Body of pancreas (tissue), 4 donors: Measurements from ENCODE around the gene KHDRBS2.

Experiments
- CTCF ChIP-seq, 7 experiments: fragments of 450-650 bp in 4 of 7; fragments of 200-600 bp in 3 of 7; sonication (generic) in 3 of 7; IDR thresholded peaks; one replicate each; pipeline ENCODE4 v1.5.1; 2016 to 2019; ENCODE audit warnings: antibody characterized with exemption in 7 of 7
- POLR2A ChIP-seq, 3 donors: fragments of 450-650 bp; IDR thresholded peaks; one replicate each; pipeline ENCODE4 v1.6.1; 2016; ENCODE audit warnings: antibody characterized with exemption in 3 of 3, mild to moderate bottlenecking in 2 of 3

- TF ChIP-seq CTCF (IDR thresholded peaks at IDR 0.05) (no peak), POLR2A (IDR thresholded peaks at IDR 0.05) (no peak)
Observed at GRCh38 chr6:61857541-61857940, 428.5 kb downstream of the KHDRBS2 start.
